Right atrium auricular region (tissue), 2 donors: ENCODE results near the gene PTMS. TPM values are rescaled to one million over a fixed set of nuclear protein-coding genes. Genes with fewer than 3 reads are reported as not detected.

Experiments
- DNase-seq: peaks from one replicate; pipeline ENCODE4 v3.0.0-alpha.2; 2019; ENCODE audit warnings: low spot score
- H3K27ac ChIP-seq, 2 donors: fragments of 200-600 bp; sonication (generic); 1 replicate in 1 of 2; 2 replicates in 1 of 2; pipeline ENCODE4 v1.5.1; 2016 to 2019
- H3K27me3 ChIP-seq, 2 donors: fragments of 200-600 bp; sonication (generic); one replicate each; pipeline versions ENCODE4 v1.5.1 to v1.6.0; 2017 to 2019
- H3K36me3 ChIP-seq: fragments of 200-600 bp; sonication (generic); one replicate; pipeline ENCODE4 v1.5.1; 2016
- H3K4me1 ChIP-seq, 2 donors: fragments of 200-600 bp; sonication (generic); one replicate each; pipeline versions ENCODE4 v1.5.1 to v1.6.0; 2017 to 2019
- H3K4me3 ChIP-seq, 2 donors: fragments of 200-600 bp; sonication (generic); 1 replicate in 1 of 2; 2 replicates in 1 of 2; pipeline ENCODE4 v1.5.1; 2017 to 2019; ENCODE audit warnings: mild to moderate bottlenecking in 1 of 2, moderate library complexity in 1 of 2
- H3K9me3 ChIP-seq, 2 donors: fragments of 200-600 bp; sonication (generic); one replicate each; pipeline ENCODE4 v1.5.1; 2019
- total RNA-seq, 2 donors: library from RNA; depleted of rRNA; stranded (reverse); fragments of >200 nt; gene quantifications; one replicate each; pipeline ENCODE4 v1.1.0, GENCODE V29; 2016
- TF ChIP-seq, protein P1 (sequence below), 2 donors: fragments of 200-600 bp; sonication (generic); IDR thresholded peaks; one replicate each; pipeline ENCODE4 v1.5.1; 2019; ENCODE audit warnings: antibody characterized with exemption in 2 of 2

The PTMS gene
- total RNA-seq, 2 donors from 2014 or later, result 67.8 to 119 TPM

DNA sequence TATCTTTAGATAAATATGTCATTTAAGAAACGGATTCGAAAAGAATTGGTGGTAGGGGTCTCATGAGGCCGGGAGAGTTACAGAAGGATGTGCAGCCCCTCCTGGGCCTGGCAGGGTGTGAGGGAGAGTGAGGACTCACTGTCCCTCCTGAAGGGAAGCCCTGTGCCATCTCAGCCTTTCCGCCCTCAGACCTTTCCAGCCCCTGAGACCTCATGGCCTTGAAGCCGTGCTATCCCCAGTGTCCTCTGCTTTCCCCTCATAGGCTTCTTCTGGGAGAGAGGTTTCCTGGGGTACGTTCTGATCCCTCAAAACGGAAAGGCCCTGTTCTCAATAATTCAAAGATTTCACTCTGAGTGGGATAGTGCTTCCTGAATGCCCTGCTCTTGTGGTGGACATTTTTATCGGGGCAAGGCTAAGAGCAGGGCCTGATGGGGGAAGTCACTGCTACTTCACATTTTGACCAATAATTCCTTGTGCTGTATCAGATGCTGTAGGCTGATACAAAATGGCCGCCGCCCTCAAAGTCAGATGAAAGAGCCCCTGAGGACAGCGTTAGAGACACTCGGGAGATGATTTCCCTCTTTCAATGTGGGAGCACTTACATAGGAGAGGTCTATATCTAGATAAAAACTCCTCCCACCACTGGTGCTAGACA, 24.5 kb downstream of the PTMS start:
- Histone ChIP-seq H3K36me3 (no peaks in the 10 kb centered on the region), H3K4me1 (no peaks in the 10 kb centered on the region), H3K9me3 (no peaks in the 10 kb centered on the region), H3K27ac (no peak overlapping the region), H3K4me3 (no peak overlapping the region), H3K27me3 (no peaks in the 10 kb centered on the region)
- TF ChIP-seq, protein P1, sequence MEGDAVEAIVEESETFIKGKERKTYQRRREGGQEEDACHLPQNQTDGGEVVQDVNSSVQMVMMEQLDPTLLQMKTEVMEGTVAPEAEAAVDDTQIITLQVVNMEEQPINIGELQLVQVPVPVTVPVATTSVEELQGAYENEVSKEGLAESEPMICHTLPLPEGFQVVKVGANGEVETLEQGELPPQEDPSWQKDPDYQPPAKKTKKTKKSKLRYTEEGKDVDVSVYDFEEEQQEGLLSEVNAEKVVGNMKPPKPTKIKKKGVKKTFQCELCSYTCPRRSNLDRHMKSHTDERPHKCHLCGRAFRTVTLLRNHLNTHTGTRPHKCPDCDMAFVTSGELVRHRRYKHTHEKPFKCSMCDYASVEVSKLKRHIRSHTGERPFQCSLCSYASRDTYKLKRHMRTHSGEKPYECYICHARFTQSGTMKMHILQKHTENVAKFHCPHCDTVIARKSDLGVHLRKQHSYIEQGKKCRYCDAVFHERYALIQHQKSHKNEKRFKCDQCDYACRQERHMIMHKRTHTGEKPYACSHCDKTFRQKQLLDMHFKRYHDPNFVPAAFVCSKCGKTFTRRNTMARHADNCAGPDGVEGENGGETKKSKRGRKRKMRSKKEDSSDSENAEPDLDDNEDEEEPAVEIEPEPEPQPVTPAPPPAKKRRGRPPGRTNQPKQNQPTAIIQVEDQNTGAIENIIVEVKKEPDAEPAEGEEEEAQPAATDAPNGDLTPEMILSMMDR (IDR thresholded peaks at IDR 0.05), result no peak
- no peak for DNase-seq

DNA sequence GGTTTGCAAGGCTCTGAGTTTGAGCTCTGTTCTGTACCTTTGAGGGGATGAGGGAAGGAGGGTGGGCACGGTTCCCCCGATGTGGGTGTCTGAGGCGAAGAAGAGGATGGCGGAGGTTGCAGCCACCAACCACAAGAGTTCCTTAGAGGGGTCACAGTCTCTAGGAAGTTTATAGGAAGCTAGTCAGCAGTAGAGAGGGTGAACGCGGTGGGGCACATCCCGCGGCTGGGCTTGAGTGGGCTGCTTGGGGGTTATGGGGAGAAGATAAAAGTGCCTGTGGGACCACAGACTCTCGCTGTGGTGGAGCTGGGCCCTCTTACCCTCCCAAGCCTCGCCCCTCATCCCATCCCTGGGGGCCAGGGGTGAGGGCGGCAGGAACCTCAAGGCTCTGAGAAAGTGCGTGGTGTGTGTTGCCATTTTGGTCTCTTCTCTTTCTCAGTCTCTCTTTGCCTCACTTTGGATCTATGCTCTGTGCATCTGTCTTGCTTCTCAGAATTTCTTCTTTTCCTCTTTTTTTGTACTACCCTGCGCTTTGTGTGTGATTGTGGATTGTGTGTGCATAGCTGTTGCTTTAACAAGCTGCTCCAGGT, 25.9 kb downstream of the PTMS start:
- Histone ChIP-seq H3K4me3 (peak overlapping the region in 1 of 2 donors; percentile 13), H3K4me1 (no peaks in the 10 kb centered on the region), H3K36me3 (no peaks in the 10 kb centered on the region), H3K27ac (no peak overlapping the region), H3K27me3 (no peaks in the 10 kb centered on the region), H3K9me3 (no peaks in the 10 kb centered on the region)
- TF ChIP-seq, protein P1 (IDR thresholded peaks at IDR 0.05), result no peak
- no peak for DNase-seq

DNA sequence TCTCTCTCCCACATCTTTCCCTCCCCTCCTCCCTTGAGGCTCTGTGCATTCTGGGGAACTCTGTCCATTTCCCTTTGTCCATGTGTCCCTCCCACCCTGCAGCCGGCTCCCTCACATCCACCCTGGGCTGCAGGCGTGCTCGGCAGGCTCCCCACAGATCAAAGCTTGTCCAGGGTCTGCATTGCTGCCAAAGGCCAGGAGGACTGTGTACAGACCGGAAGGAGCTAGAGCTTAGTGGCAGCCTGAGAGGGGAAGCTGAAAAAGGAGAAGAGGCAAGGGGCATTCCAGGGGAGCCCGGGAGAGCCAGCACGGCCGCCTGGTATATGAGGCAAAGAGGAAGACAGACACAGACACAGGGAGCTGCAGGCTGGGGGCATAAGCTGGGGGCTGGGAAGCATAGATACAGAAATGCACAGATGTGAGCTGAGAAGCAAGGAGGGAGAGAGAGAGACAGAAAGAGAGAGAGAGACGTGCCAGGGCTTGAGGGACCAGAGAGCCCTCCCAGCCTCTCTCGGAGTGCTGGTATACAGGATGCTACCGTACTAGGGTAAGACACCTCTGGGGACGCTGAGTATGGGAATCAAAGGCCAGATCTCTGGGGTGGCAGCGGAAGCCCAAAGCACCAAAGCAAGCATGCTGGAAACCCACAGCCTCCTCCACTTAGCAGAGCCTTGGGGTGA, 26.5 kb downstream of the PTMS start:
- H3K27ac ChIP-seq, result no peak overlapping the region
- no peak for DNase-seq
- H3K27me3 ChIP-seq, result no peaks in the 10 kb centered on the region
- H3K9me3 ChIP-seq, result no peaks in the 10 kb centered on the region
- peak overlapping the region in 1 of 2 donors; percentile 13 for H3K4me3 ChIP-seq
- H3K4me1 ChIP-seq, result no peaks in the 10 kb centered on the region
- TF ChIP-seq, protein P1 (IDR thresholded peaks at IDR 0.05), result no peak
- no peaks in the 10 kb centered on the region for H3K36me3 ChIP-seq

DNA sequence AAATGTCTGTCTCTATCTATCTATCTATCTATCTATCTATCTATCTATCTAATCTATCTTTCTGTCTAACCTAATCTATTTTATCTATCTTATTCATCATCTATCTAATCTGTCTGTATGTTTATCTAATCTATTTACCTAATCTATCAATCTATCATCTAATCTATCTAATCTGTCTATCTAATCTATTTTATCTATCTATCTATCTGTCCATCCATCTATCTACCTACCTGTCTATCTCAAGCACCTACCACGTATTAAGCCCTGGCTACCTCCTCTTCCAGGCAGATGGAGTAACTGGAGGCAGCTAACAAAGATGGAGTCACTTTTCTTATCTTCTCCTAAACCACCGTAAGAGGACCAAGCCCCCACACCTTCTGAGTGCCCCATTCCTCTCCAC, 28.9 kb downstream of the PTMS start:
- Histone ChIP-seq H3K4me1 (no peaks in the 10 kb centered on the region), H3K9me3 (no peaks in the 10 kb centered on the region), H3K36me3 (no peaks in the 10 kb centered on the region), H3K27ac (no peak overlapping the region), H3K27me3 (no peaks in the 10 kb centered on the region), H3K4me3 (no peak overlapping the region)
- TF ChIP-seq, protein P1 (IDR thresholded peaks at IDR 0.05), result no peak
- DNase-seq, result no peak

DNA sequence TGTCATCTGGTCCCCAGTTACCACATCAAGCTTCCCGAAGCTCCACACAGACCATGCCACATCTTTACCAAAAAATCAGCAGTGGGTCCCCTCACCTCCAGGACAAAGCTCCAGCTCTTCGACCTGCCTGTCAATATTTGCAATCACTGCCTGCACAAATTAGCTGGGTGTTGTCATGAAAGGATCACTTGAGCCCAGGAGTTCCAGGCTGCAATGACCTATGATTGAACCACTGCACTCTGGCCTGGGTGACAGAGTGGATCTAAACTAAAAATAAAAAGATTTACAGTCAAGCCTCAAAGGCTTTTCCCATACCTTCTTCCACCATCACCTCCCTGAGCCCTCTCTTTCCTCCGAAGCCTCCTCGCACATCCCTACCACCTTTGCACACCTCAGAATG, 30.4 kb downstream of the PTMS start:
- Histone ChIP-seq H3K27me3 (no peaks in the 10 kb centered on the region), H3K9me3 (no peaks in the 10 kb centered on the region), H3K27ac (no peak overlapping the region), H3K36me3 (no peaks in the 10 kb centered on the region), H3K4me1 (no peaks in the 10 kb centered on the region), H3K4me3 (no peak overlapping the region)
- TF ChIP-seq, protein P1 (IDR thresholded peaks at IDR 0.05), result no peak
- DNase-seq, result no peak
